ENCODE data around the gene FBXO9.
"Not testable (repeated sequence)": the region's sequence is repeated elsewhere in the genome, so short reads cannot be mapped to it uniquely, and the experiment has no call there.

The FBXO9 gene

DNA sequence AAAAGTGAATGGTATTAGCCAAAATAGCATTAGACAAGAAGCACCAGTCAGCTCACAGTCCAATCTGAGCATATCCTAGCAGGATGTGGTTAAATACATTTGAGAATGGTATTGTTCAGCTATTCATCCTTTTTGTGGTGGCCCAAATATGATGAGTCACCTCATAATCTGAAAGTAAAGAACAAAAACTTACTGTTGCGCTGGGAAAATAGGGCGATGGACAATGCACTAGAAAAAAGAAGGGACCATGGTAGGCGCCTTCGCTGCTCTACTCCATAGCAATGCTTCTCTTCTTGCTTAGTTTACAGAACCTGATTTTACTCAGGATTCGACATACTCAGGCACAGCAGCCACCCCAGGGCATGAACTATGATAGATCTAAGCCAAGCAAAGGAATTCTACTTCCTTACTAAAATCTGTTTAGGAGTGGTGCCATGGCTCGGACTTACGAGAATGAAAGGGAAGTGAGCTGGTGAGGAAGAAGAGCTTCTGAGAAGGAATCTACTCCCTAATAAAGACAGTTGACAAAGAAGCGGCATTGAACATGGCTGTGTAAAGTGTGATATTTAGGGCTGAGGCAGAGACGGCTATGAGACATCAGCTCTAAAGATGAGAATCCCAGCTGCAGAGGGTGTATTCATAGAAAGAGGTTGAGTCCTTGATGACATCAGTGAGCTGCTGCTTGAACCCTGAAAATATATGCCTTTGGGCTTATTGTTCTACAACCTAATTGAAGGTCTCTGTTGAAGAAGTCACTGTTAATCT is 16.6 kb upstream of the FBXO9 start:
- peak; percentile 8 for DNase-seq

GRCh38 chr6:53049415-53049814 is 15.8 kb upstream of the FBXO9 start:
- no peak for DNase-seq

DNA sequence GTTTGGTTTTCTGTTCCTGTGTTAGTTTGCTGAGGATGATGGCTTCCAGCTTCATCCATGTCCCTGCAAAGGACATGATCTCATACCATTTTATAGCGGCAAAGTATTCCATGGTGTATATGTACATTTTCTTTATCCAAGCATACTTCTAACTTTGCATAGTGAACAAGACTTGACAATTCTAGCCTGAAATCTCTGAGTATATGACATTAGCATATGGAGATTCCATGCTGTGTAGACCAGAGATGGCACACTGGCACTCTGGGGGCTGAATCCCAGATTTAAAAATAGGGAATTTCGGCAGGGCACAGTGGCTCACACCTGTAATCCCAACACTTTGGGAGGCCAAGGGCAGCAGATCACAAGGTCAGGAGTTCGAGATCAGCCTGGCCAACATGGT is 13.1 kb upstream of the FBXO9 start:
- DNase-seq = not testable (repeated sequence)

GRCh38 chr6:53054532-53054931 is 10.7 kb upstream of the FBXO9 start:
- DNase-seq = no peak

GRCh38 chr6:53055873-53056272 is 9.3 kb upstream of the FBXO9 start:
- no peak for DNase-seq

DNA sequence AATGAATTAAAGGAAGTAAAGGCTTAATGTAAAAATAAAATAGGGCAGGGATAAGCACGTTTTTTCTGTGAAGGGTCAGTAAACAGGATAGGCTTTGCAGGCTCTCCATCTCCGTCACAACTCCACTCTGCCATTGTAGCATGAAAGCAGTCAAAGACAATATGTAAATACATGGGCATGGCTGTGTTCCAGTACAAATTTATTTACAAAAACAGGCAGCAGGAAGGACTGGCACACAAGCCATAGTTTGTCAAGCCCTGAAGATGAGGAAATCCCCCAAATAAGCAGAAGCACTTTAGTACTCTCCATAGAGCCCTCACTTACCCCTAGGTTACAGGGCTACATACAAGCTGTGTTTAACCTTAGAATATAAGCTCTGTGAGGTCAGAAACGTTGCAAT is 8.9 kb upstream of the FBXO9 start:
- no peak for DNase-seq

DNA sequence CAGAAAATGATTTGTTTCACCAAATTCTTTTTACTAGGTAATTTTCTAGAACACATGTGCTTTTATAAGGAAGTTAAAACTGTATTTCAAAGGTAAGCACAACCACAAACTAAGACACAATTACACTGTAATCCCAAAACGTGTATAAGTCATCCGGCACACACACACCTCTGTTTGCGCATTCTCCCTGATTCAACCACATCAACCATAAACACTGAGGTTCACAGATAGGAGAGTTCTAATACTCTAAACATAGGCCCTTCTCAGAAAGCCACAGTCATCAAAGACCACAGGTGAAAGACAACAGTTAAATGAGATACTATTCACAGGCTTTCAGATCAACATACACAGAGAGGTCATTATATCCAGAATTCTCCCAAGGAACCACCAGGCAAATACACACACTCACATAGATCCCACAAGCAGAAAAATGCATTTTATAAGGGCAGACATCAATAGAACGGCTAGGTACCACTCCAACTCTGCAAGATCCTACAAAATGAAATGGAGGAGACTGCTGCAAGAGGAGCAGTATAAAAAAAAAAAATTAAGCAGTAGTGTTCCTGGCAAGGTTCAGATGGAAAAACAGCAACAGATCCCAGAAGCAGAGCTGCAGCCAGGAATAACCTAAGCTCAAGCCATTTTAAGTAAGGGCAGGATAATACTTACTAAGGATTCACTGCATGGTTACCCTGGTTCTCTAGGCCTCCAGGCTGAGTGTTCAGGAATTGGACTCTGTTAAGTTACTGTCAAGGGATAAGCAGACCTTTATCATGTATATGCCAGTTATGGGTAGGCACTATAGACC is 6.6 kb upstream of the FBXO9 start:
- peak; percentile 6 for DNase-seq

- no peak for DNase-seq
Measured at GRCh38 chr6:53059648-53060589, 5.3 kb upstream of the FBXO9 start.

DNA sequence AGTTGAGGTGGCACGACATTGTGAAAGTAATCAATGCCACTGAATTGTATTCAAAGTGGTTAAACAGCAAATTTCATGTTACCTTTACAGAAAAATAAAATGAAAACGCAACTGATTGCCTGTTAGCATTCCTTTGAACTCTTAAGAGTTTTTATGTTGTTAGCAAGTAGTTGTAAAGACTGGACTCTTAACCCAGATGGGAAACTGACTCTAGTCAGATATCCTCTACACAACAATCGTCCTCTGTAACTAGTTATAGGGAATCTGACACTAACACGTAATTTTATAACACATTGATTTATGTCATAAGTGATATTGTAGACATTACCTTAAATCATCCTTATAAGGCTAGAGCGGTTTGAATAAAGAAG is 3.0 kb upstream of the FBXO9 start:
- DNase-seq = no peak

DNA sequence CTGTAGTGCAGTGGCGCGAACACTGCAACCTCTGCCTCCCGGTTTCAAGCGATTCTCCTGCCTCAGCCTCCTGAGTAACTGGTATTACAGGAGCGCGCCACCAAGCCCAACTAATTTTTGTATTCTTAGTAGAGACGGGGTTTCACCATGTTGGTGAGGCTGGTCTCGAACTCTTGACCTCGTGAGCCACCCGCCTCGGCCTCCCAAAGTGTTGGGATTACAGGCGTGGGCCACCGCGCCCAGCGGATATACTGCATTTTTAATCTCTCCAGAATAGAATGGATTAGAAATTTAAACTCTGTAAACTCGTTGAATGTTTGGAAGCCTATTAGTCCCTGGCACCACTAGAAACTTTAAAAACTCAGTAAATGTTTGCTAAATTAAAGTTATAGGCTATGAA is 949 bp upstream of the FBXO9 start:
- not testable (repeated sequence) for DNase-seq

DNA sequence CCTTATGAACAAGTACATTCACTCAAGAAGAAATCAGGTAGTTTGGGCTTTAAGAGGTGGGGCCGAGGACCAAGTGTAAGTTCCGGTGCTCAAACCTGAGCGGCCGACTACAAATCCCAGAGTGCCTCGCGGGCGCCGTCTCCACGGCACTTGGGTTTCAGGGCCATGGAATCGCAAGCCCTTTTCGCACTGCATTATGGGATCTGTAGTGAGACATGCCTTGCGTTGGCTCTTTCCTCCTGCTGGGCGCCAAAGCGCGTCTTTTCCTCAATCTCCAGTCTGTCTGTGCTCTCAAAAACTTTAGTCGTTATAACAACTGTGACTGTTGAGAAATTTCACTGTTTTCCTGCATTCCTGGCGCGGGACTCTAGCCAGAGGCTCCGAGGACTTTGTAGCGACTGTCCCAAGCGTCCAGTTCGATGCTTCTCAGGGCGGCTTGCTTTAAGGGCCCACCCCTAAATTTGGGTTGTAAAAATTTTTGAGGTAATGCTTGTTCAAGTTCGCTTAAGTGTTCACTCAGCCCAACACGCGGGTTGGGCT is 408 bp upstream of the FBXO9 start:
- peak; percentile 96 for DNase-seq

DNA sequence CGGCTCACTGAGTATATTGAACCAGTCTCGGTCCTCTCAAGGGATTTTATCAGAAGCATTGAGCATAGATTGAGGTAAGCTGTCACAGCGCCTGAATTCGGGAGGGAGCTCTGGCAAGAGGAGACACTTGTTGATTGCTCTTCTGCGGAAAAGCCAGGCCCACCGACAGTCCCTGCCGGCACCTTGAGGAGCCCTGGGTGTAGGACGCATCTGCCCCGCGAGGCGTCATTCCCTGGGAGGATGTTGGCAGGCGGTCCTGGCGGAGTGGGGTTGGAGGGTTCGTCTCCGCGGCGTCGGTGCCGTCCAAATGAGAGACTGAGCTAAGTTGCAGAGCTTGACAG is 843 bp downstream of the FBXO9 start:
- DNase-seq = peak; percentile 42

GRCh38 chr6:53066874-53067706 is 1.9 kb downstream of the FBXO9 start:
- DNase-seq = no peak

- no peak for DNase-seq
Measured at GRCh38 chr6:53067849-53068361, 2.7 kb downstream of the FBXO9 start.

- DNase-seq = no peak
Measured at GRCh38 chr6:53069427-53069826, 4.2 kb downstream of the FBXO9 start.

DNA sequence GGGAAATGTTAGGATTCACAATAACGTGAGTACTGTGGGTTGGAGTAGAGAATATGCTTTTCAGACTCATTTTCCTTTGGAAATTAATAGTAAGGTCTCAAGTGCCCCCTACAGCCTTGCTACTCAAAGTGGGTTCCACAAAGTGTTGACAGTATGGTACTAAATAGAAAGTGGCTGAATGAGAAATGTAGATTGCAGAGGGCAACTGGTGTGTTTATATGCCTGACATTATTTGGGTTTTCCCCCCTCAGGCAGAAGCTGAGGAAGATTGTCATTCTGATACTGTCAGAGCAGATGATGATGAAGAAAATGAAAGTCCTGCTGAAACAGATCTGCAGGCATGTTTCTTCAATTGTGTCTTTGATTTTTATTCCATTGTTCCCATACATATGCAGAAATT is 5.6 kb downstream of the FBXO9 start:
- DNase-seq = no peak

DNA sequence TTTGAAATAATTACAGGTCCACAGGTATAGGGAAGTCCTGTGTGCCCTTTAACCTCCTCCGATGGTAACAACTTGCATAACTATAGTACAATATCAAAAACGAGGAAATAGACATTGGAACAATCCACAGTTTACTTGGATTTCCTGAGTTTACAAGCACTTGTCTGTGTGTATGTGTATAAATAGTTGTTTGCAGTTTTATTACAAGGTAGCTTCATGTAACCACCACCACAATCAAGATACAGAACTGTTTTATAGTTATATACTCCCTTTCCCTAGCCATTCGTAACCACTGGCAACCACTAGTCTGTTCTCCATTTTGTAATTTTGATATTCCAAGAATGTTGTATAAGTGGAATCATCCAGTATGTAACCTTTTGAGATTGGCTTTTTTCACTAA is 9.1 kb downstream of the FBXO9 start:
- DNase-seq = no peak

DNA sequence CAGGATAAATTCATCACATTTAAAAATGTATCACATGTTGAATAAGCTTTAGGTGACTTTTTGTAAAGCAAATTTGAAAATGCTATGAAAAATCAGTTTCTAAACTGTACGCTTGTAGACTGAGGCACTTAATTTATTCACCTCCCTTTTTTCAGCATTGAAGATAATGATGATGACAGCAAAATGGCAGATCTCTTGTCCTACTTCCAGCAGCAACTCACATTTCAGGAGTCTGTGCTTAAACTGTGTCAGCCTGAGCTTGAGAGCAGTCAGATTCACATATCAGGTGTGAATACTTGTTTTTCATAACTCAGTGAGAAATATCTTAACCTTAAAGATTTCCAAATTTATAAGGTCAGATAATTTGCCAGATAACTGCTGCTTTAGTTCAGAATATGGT is 15.6 kb downstream of the FBXO9 start:
- no peak for DNase-seq

- no peak for DNase-seq
Measured at GRCh38 chr6:53086302-53086701, 21.1 kb downstream of the FBXO9 start.

GRCh38 chr6:53089948-53090347 is 24.7 kb downstream of the FBXO9 start:
- DNase-seq = no peak

DNA sequence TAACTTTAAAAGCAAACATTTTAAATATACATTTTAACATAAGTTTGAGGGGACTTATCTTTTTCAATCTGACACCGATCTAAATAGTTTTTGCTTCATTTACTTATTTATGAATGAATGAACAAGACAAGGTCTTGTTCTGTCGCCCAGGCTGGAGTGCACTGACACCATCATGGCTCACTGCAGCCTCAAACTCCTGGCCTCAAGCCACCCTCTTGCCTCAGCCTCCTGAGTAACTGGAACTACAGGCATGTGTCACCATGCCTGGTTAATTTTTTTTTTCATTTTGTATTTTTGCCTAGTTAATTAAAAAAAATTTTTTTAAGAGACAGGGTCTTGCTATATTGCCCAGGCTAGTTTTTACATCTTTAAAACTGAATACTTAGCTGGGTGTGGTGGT is 25.4 kb downstream of the FBXO9 start:
- no peak for DNase-seq

GRCh38 chr6:53095270-53095669 is 30.1 kb downstream of the FBXO9 start:
- no peak for DNase-seq
